HEK293 (cell line): Measurements from ENCODE around the gene ITGA7.

ENCODE experiments used
- KLF16 ChIP-seq: fragments of 450-650 bp; formaldehyde crosslinking; IDR thresholded peaks from 2 replicates; pipeline ENCODE4 v1.5.1; 2017; ENCODE audit warnings: missing biosample characterization, missing genetic modification characterization
- KLF8 ChIP-seq: fragments of 450-650 bp; formaldehyde crosslinking; IDR thresholded peaks from 2 replicates; pipeline ENCODE4 v1.5.1; 2016; ENCODE audit warnings: missing biosample characterization, missing genetic modification characterization
- OSR2 ChIP-seq: fragments of 450-650 bp; formaldehyde crosslinking; IDR thresholded peaks from 2 replicates; pipeline ENCODE4 v1.5.1; 2016; ENCODE audit warnings: missing biosample characterization, missing genetic modification characterization
- PBX3 ChIP-seq: sonication (generic); formaldehyde crosslinking; IDR thresholded peaks from 2 replicates; pipeline ENCODE4 v1.8.1; 2022; ENCODE audit warnings: mild to moderate bottlenecking, moderate library complexity, missing genetic modification reagents
- SALL2 ChIP-seq: fragments of 450-650 bp; formaldehyde crosslinking; IDR thresholded peaks from 2 replicates; pipeline ENCODE4 v1.5.0; 2017; ENCODE audit warnings: missing biosample characterization, mild to moderate bottlenecking, missing genetic modification characterization, borderline replicate concordance
- ZBTB1 ChIP-seq: fragments of 450-650 bp; formaldehyde crosslinking; IDR thresholded peaks from 2 replicates; pipeline ENCODE4 v1.5.1; 2016; ENCODE audit warnings: missing biosample characterization, missing genetic modification characterization
- ZEB2 ChIP-seq: fragments of 450-650 bp; formaldehyde crosslinking; IDR thresholded peaks from 2 replicates; pipeline ENCODE4 v1.5.1; 2016; ENCODE audit warnings: missing biosample characterization, missing genetic modification characterization
- ZFHX2 ChIP-seq: fragments of 450-650 bp; formaldehyde crosslinking; conservative IDR thresholded peaks from 2 replicates; pipeline ENCODE4 v1.5.1; 2016; ENCODE audit warnings: missing biosample characterization, missing genetic modification characterization
- ZFP3 ChIP-seq: fragments of 450-650 bp; formaldehyde crosslinking; IDR thresholded peaks from 2 replicates; pipeline ENCODE4 v1.5.1; 2016; ENCODE audit warnings: low read depth, missing biosample characterization, missing genetic modification characterization
- ZNF112 ChIP-seq: fragments of 450-650 bp; formaldehyde crosslinking; IDR thresholded peaks from 2 replicates; pipeline ENCODE4 v1.5.0; 2017; ENCODE audit warnings: missing biosample characterization, missing genetic modification characterization
- ZNF169 ChIP-seq: fragments of 450-650 bp; formaldehyde crosslinking; IDR thresholded peaks from 2 replicates; pipeline ENCODE4 v1.5.1; 2016; ENCODE audit warnings: missing biosample characterization, missing genetic modification characterization
- ZNF202 ChIP-seq: fragments of 450-650 bp; formaldehyde crosslinking; IDR thresholded peaks from 2 replicates; pipeline ENCODE4 v1.5.1; 2016; ENCODE audit warnings: missing biosample characterization, missing genetic modification characterization, borderline replicate concordance
- ZNF211 ChIP-seq: fragments of 450-650 bp; formaldehyde crosslinking; IDR thresholded peaks from 2 replicates; pipeline ENCODE4 v1.5.1; 2016; ENCODE audit warnings: low read depth, missing biosample characterization, missing genetic modification characterization
- ZNF248 ChIP-seq: fragments of 450-650 bp; formaldehyde crosslinking; IDR thresholded peaks from 2 replicates; pipeline ENCODE4 v1.5.1; 2017; ENCODE audit warnings: missing biosample characterization, missing genetic modification characterization
- ZNF292 ChIP-seq: fragments of 450-650 bp; formaldehyde crosslinking; IDR thresholded peaks from 2 replicates; pipeline ENCODE4 v1.5.1; 2016; ENCODE audit warnings: low read depth, missing biosample characterization, missing genetic modification characterization, borderline replicate concordance
- ZNF362 ChIP-seq: fragments of 450-650 bp; formaldehyde crosslinking; IDR thresholded peaks from 2 replicates; pipeline ENCODE4 v1.5.1; 2016; ENCODE audit warnings: missing biosample characterization, missing genetic modification characterization
- ZNF366 ChIP-seq: fragments of 450-650 bp; formaldehyde crosslinking; conservative IDR thresholded peaks from 2 replicates; pipeline ENCODE4 v1.5.1; 2016; ENCODE audit warnings: missing biosample characterization, missing genetic modification characterization
- ZNF37A ChIP-seq: fragments of 450-650 bp; IDR thresholded peaks from 2 replicates; pipeline ENCODE4 v1.5.1; 2018; ENCODE audit warnings: missing biosample characterization, missing genetic modification characterization
- ZNF394 ChIP-seq: fragments of 450-650 bp; formaldehyde crosslinking; IDR thresholded peaks from 2 replicates; pipeline ENCODE4 v1.5.1; 2016; ENCODE audit warnings: missing biosample characterization, missing genetic modification characterization, mild to moderate bottlenecking, moderate library complexity, borderline replicate concordance
- ZNF423 ChIP-seq: fragments of 450-650 bp; formaldehyde crosslinking; IDR thresholded peaks from 2 replicates; pipeline ENCODE4 v1.5.1; 2016; ENCODE audit warnings: missing biosample characterization, missing genetic modification characterization
- ZNF426 ChIP-seq: fragments of 450-650 bp; formaldehyde crosslinking; IDR thresholded peaks from 2 replicates; pipeline ENCODE4 v1.5.1; 2017; ENCODE audit warnings: missing biosample characterization, missing genetic modification characterization, mild to moderate bottlenecking, inconsistent platforms, moderate library complexity
- ZNF510 ChIP-seq: fragments of 450-650 bp; formaldehyde crosslinking; IDR thresholded peaks from 2 replicates; pipeline ENCODE4 v1.5.1; 2018; ENCODE audit warnings: mild to moderate bottlenecking, missing genetic modification characterization, missing biosample characterization; ENCODE audit not compliant: insufficient replicate concordance
- ZNF513 ChIP-seq: fragments of 450-650 bp; IDR thresholded peaks from 2 replicates; pipeline ENCODE4 v1.5.1; 2018; ENCODE audit warnings: missing biosample characterization, missing genetic modification characterization
- ZNF514 ChIP-seq: fragments of 450-650 bp; formaldehyde crosslinking; IDR thresholded peaks from 2 replicates; pipeline ENCODE4 v1.5.1; 2016; ENCODE audit warnings: missing biosample characterization, missing genetic modification characterization
- ZNF518A ChIP-seq: fragments of 450-650 bp; formaldehyde crosslinking; conservative IDR thresholded peaks from 2 replicates; pipeline ENCODE4 v1.5.1; 2016; ENCODE audit warnings: low read depth, missing biosample characterization, missing genetic modification characterization
- ZNF549 ChIP-seq: fragments of 450-650 bp; IDR thresholded peaks from 2 replicates; pipeline ENCODE4 v1.5.1; 2018; ENCODE audit warnings: missing biosample characterization, missing genetic modification characterization, mild to moderate bottlenecking, inconsistent platforms, moderate library complexity
- ZNF560 ChIP-seq: fragments of 450-650 bp; formaldehyde crosslinking; IDR thresholded peaks from 2 replicates; pipeline ENCODE4 v1.5.1; 2017; ENCODE audit warnings: missing biosample characterization, missing genetic modification characterization, borderline replicate concordance
- ZNF571 ChIP-seq: fragments of 450-650 bp; formaldehyde crosslinking; IDR thresholded peaks from 2 replicates; pipeline ENCODE4 v1.5.0; 2017; ENCODE audit warnings: missing biosample characterization, missing genetic modification characterization
- ZNF624 ChIP-seq: fragments of 450-650 bp; formaldehyde crosslinking; IDR thresholded peaks from 2 replicates; pipeline ENCODE4 v1.5.1; 2017; ENCODE audit warnings: missing biosample characterization, missing genetic modification characterization
- ZNF664 ChIP-seq: fragments of 450-650 bp; formaldehyde crosslinking; IDR thresholded peaks from 2 replicates; pipeline ENCODE4 v1.5.1; 2016; ENCODE audit warnings: missing biosample characterization, missing genetic modification characterization
- ZNF768 ChIP-seq: fragments of 450-650 bp; formaldehyde crosslinking; IDR thresholded peaks from 2 replicates; pipeline ENCODE4 v1.5.1; 2018; ENCODE audit warnings: missing biosample characterization, mild to moderate bottlenecking, missing genetic modification characterization
- ZNF791 ChIP-seq: fragments of 450-650 bp; formaldehyde crosslinking; IDR thresholded peaks from 2 replicates; pipeline ENCODE4 v1.5.1; 2016; ENCODE audit warnings: missing biosample characterization, missing genetic modification characterization
- ZNF792 ChIP-seq: fragments of 450-650 bp; formaldehyde crosslinking; IDR thresholded peaks from 2 replicates; pipeline ENCODE4 v1.5.1; 2016; ENCODE audit warnings: missing biosample characterization, missing genetic modification characterization

ITGA7 gene

GRCh38 chr12:55715833-55716581 lies 8.3 kb upstream of the ITGA7 start, which contains the start of gene BLOC1S1 (continued):
- TF ChIP-seq ZNF248 (tag by site-specific recombination) (no peak), ZNF423 (tag by site-specific recombination) (peak; percentile 81), ZNF514 (no peak), ZNF510 (tag by site-specific recombination) (no peak), ZNF549 (tag by site-specific recombination) (no peak), ZNF211 (no peak), ZNF768 (no peak), ZNF37A (tag by site-specific recombination) (no peak), ZNF560 (tag by site-specific recombination) (no peak), ZNF624 (tag by site-specific recombination) (no peak), PBX3 (CRISPR knock-in tag) (no peak), ZEB2 (peak; percentile 93), ZNF426 (tag by site-specific recombination) (no peak), ZNF518A (peak; percentile 70), ZNF792 (tag by site-specific recombination) (no peak), OSR2 (peak; percentile 71), ZNF513 (no peak), ZNF571 (tag by site-specific recombination) (no peak), ZNF664 (peak; percentile 51; the same call in 1 of the 2 replicates), KLF16 (tag by site-specific recombination) (peak; percentile 100), ZFHX2 (tag by site-specific recombination) (no peak; the same call in 1 of the 2 replicates), ZNF791 (tag by site-specific recombination) (no peak), ZNF292 (tag by site-specific recombination) (0 out of 2 replicates have a peak, but pooled peaks have one; percentile 18), ZNF394 (tag by site-specific recombination) (peak; percentile 81), ZNF112 (no peak), ZNF362 (peak; percentile 85), ZNF169 (no peak), SALL2 (tag by site-specific recombination) (no peak), ZFP3 (tag by site-specific recombination) (no peak), ZNF366 (tag by site-specific recombination) (peak; percentile 51), KLF8 (peak; percentile 99), ZNF202 (no peak), ZBTB1 (tag by site-specific recombination) (0 out of 2 replicates have a peak, but pooled peaks have one; percentile 37)
